GM21786 (cell line): ENCODE measurements around the gene EFCAB6.

ENCODE experiments used
- ATAC-seq: cut with Tn5 transposase; IDR thresholded peaks from one replicate; pipeline ENCODE4 v1.9.1; 2021; ENCODE audit not compliant: unreplicated experiment

Gene EFCAB6

GRCh38 chr22:43848366-43849171, 36.5 kb upstream of the EFCAB6 start:
- no peak for ATAC-seq

- no peak for ATAC-seq
Observed at GRCh38 chr22:43847376-43848289, 35.5 kb upstream of the EFCAB6 start.

- no peak for ATAC-seq
Observed at GRCh38 chr22:43846966-43847365, 34.9 kb upstream of the EFCAB6 start.

GRCh38 chr22:43845981-43846380, 33.9 kb upstream of the EFCAB6 start:
- no peak for ATAC-seq

GRCh38 chr22:43844560-43845545, 32.7 kb upstream of the EFCAB6 start:
- no peak for ATAC-seq

- ATAC-seq = no peak
Observed at GRCh38 chr22:43843783-43844530, 31.9 kb upstream of the EFCAB6 start.

GRCh38 chr22:43841742-43842141, 29.6 kb upstream of the EFCAB6 start:
- ATAC-seq = no peak

- ATAC-seq = no peak
Observed at GRCh38 chr22:43840851-43841250, 28.7 kb upstream of the EFCAB6 start.

- no peak for ATAC-seq
Observed at GRCh38 chr22:43840431-43840830, 28.3 kb upstream of the EFCAB6 start.

- ATAC-seq = no peak
Observed at GRCh38 chr22:43839781-43840180, 27.7 kb upstream of the EFCAB6 start.

- ATAC-seq = no peak
Observed at GRCh38 chr22:43838571-43839307, 26.6 kb upstream of the EFCAB6 start.

GRCh38 chr22:43838161-43838560, 26.1 kb upstream of the EFCAB6 start:
- no peak for ATAC-seq

GRCh38 chr22:43837666-43838065, 25.6 kb upstream of the EFCAB6 start:
- ATAC-seq = no peak

- no peak for ATAC-seq
Observed at GRCh38 chr22:43835736-43836135, 23.6 kb upstream of the EFCAB6 start.

- ATAC-seq = no peak
Observed at GRCh38 chr22:43835166-43835565, 23.1 kb upstream of the EFCAB6 start.

GRCh38 chr22:43833286-43834240, 21.5 kb upstream of the EFCAB6 start:
- no peak for ATAC-seq

- ATAC-seq = no peak
Observed at GRCh38 chr22:43832393-43833265, 20.5 kb upstream of the EFCAB6 start.
